ENCODE data around the gene MYL1. TPM values are rescaled to one million over a fixed set of nuclear protein-coding genes. Genes with fewer than 3 reads are reported as not detected.

The MYL1 gene
- total and polyA plus RNA-seq, 4 donors: 0.21 TPM; not detected in 3

DNA sequence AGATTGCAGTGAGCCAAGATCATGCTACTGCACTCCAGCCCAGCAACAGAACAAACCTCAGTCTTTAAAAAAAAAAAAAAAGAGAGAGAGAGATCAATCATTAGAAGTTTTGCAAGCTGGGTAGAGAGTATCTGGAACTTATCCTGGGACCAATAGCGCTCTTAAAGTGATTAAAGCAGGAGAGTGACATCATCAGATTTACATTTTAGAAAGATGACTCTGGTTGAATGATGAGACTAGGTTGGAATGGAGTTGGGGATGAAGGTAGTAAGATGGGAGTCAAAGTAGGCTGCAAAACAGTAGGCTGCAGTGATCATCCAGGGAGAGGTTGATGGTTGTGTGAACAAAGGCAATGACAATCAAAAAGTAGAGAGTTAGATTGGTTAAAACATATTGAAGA, 37.8 kb downstream of the MYL1 start:
- no peaks in the 10 kb centered on the region for H3K27me3 ChIP-seq (ENCODE audit: control insufficient read depth in 3 of 3, insufficient read depth in 3 of 3, low read length in 2 of 3)
- ATAC-seq (ENCODE audit: insufficient read depth, low FRiP score) (no peak), DNase-seq (no peak)
- TF ChIP-seq, protein P1, sequence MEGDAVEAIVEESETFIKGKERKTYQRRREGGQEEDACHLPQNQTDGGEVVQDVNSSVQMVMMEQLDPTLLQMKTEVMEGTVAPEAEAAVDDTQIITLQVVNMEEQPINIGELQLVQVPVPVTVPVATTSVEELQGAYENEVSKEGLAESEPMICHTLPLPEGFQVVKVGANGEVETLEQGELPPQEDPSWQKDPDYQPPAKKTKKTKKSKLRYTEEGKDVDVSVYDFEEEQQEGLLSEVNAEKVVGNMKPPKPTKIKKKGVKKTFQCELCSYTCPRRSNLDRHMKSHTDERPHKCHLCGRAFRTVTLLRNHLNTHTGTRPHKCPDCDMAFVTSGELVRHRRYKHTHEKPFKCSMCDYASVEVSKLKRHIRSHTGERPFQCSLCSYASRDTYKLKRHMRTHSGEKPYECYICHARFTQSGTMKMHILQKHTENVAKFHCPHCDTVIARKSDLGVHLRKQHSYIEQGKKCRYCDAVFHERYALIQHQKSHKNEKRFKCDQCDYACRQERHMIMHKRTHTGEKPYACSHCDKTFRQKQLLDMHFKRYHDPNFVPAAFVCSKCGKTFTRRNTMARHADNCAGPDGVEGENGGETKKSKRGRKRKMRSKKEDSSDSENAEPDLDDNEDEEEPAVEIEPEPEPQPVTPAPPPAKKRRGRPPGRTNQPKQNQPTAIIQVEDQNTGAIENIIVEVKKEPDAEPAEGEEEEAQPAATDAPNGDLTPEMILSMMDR (IDR thresholded peaks at IDR 0.05; ENCODE audit: control extremely low read depth, extremely low read depth): no peak
- no peaks in the 10 kb centered on the region for H3K36me3 ChIP-seq (ENCODE audit: control insufficient read depth in 4 of 4, insufficient read depth in 4 of 4, low read length in 4 of 4)
- H3K4me3 ChIP-seq: no peak overlapping the region
- WGBS, 2 donors: 86 to 100% methylated on average over 1 of the region's 1 CpG
- H3K9me3 ChIP-seq (ENCODE audit: control insufficient read depth in 4 of 4, insufficient read depth in 3 of 4, low read length in 3 of 4): no peaks in the 10 kb centered on the region
- no peak overlapping the region for H3K27ac ChIP-seq (ENCODE audit: low read depth in 1 of 2, low read length in 1 of 2)
- no peak overlapping the region for H3K9ac ChIP-seq (ENCODE audit: insufficient read depth in 1 of 2, low read length in 2 of 2)
- H3K4me1 ChIP-seq (ENCODE audit: control insufficient read depth in 5 of 5, insufficient read depth in 5 of 5, low read length in 5 of 5): no peaks in the 10 kb centered on the region

DNA sequence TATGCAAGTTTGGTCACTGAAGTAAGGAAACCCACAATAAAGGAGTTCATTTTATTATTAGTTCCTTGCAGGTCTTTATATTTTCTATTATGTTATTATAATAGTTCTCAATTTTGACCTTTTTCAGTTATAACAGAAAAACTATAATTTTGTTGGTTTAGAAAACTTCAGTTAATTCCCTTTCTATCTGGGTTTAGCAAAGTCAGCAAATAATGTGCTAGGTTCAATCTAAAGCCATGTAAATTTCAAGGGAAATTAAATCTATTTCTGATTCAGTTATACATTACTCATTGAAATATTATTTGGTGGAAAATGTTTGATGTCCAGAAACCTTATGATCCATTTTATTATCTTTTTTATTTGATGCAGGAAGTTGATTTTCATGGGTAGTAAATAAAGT, 43.7 kb downstream of the MYL1 start:
- H3K36me3 ChIP-seq (ENCODE audit: control insufficient read depth in 4 of 4, insufficient read depth in 4 of 4, low read length in 4 of 4): no peaks in the 10 kb centered on the region
- H3K4me1 ChIP-seq (ENCODE audit: control insufficient read depth in 5 of 5, insufficient read depth in 5 of 5, low read length in 5 of 5): no peaks in the 10 kb centered on the region
- no peak overlapping the region for H3K9ac ChIP-seq (ENCODE audit: insufficient read depth in 1 of 2, low read length in 2 of 2)
- no peak overlapping the region for H3K27ac ChIP-seq (ENCODE audit: low read depth in 1 of 2, low read length in 1 of 2)
- no peak overlapping the region for H3K4me3 ChIP-seq
- TF ChIP-seq, protein P1 (IDR thresholded peaks at IDR 0.05; ENCODE audit: control extremely low read depth, extremely low read depth): no peak
- H3K27me3 ChIP-seq (ENCODE audit: control insufficient read depth in 3 of 3, insufficient read depth in 3 of 3, low read length in 2 of 3): no peaks in the 10 kb centered on the region
- no peaks in the 10 kb centered on the region for H3K9me3 ChIP-seq (ENCODE audit: control insufficient read depth in 4 of 4, insufficient read depth in 3 of 4, low read length in 3 of 4)
- DNase-seq: no peak
- no peak for ATAC-seq (ENCODE audit: insufficient read depth, low FRiP score)

DNA sequence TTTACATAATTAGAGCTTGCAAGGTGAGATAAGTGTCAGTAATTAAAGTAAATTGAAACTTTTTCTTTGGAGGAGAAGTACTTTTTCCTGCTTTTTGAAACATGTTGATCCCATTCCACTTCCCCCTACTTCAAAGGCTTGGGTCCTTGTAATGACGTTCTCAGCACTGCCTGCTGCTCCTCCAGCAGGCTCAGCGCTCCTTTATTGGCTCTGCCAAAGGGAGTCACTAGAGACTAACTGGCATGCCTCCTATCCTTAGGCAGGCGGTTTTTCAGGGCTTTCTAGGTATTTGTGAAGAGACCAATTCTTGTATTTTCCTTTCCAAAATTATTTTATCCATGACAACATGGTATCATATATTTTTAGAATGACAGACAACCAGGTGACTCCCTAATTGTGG, 45.8 kb downstream of the MYL1 start:
- no peak for ATAC-seq (ENCODE audit: insufficient read depth, low FRiP score)

DNA sequence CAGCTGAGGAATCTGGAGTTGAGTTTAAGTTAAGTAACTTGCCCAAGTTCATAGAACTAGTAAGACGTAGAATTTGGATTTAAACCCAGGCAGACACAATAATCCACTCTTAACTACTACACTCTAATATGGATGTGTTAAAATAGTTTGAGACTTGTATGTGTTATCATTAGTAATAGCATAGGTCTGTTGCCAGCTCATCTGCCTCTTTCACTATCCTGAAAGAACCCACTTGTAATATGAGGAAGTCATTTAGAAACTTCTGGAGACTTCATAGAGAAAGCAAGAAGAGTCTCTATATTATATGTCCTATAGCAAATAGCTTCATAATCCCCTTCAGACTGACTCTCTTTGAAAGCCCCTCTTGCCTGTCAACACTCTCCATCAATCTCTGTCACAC, 46.7 kb downstream of the MYL1 start:
- ATAC-seq (ENCODE audit: insufficient read depth, low FRiP score): no peak
- no peaks in the 10 kb centered on the region for H3K27me3 ChIP-seq (ENCODE audit: control insufficient read depth in 3 of 3, insufficient read depth in 3 of 3, low read length in 2 of 3)
- DNase-seq: no peak
- H3K9ac ChIP-seq (ENCODE audit: insufficient read depth in 1 of 2, low read length in 2 of 2): no peak overlapping the region
- H3K36me3 ChIP-seq (ENCODE audit: control insufficient read depth in 4 of 4, insufficient read depth in 4 of 4, low read length in 4 of 4): no peaks in the 10 kb centered on the region
- no peak overlapping the region for H3K4me3 ChIP-seq
- H3K9me3 ChIP-seq (ENCODE audit: control insufficient read depth in 4 of 4, insufficient read depth in 3 of 4, low read length in 3 of 4): no peaks in the 10 kb centered on the region
- WGBS, 2 donors: 89 to 95% methylated on average over 1 of the region's 1 CpG
- H3K4me1 ChIP-seq (ENCODE audit: control insufficient read depth in 5 of 5, insufficient read depth in 5 of 5, low read length in 5 of 5): no peaks in the 10 kb centered on the region
- H3K27ac ChIP-seq (ENCODE audit: low read depth in 1 of 2, low read length in 1 of 2): no peak overlapping the region
- TF ChIP-seq, protein P1 (IDR thresholded peaks at IDR 0.05; ENCODE audit: control extremely low read depth, extremely low read depth): no peak

More for the DNA sequence above, 45.8 kb downstream of the MYL1 start:
- TF ChIP-seq, protein P1 (IDR thresholded peaks at IDR 0.05; ENCODE audit: control extremely low read depth, extremely low read depth): no peak
- Histone ChIP-seq H3K36me3 (ENCODE audit: control insufficient read depth in 4 of 4, insufficient read depth in 4 of 4, low read length in 4 of 4) (no peaks in the 10 kb centered on the region), H3K27ac (ENCODE audit: low read depth in 1 of 2, low read length in 1 of 2) (no peak overlapping the region), H3K4me3 (no peak overlapping the region), H3K9ac (ENCODE audit: insufficient read depth in 1 of 2, low read length in 2 of 2) (no peak overlapping the region), H3K9me3 (ENCODE audit: control insufficient read depth in 4 of 4, insufficient read depth in 3 of 4, low read length in 3 of 4) (no peaks in the 10 kb centered on the region), H3K4me1 (ENCODE audit: control insufficient read depth in 5 of 5, insufficient read depth in 5 of 5, low read length in 5 of 5) (no peaks in the 10 kb centered on the region), H3K27me3 (ENCODE audit: control insufficient read depth in 3 of 3, insufficient read depth in 3 of 3, low read length in 2 of 3) (no peaks in the 10 kb centered on the region)
- DNase-seq: peak in 2 of 3 donors; percentile 4 to 27
- 25 to 36% methylated on average over 3 of the region's 3 CpGs for WGBS, 2 donors
